Vagina (tissue), 2 donors: Measurements from ENCODE around the gene NPAS1. TPM values are rescaled to one million over a fixed set of nuclear protein-coding genes. Genes with fewer than 3 reads are reported as not detected.

Experiments used
- DNase-seq, 2 donors: peaks; one replicate each; pipeline ENCODE4 v3.0.0-alpha.2; 2017; ENCODE audit errors: extremely low spot score in 2 of 2
- H3K27ac ChIP-seq: fragments of 200-600 bp; sonication (generic); one replicate; pipeline ENCODE4 v1.5.1; 2019
- H3K27me3 ChIP-seq: fragments of 200-600 bp; sonication (generic); one replicate; pipeline ENCODE4 v1.5.1; 2019
- H3K36me3 ChIP-seq, 2 donors: fragments of 200-600 bp; sonication (generic); one replicate each; pipeline ENCODE4 v1.5.1; 2017 to 2019
- H3K4me1 ChIP-seq: fragments of 200-600 bp; sonication (generic); one replicate; pipeline ENCODE4 v1.5.1; 2019
- H3K4me3 ChIP-seq, 2 donors: fragments of 200-600 bp; sonication (generic); 1 replicate in 1 of 2; 2 replicates in 1 of 2; pipeline ENCODE4 v1.5.1; 2016 to 2019
- H3K9me3 ChIP-seq: fragments of 200-600 bp; sonication (generic); one replicate; pipeline ENCODE4 v1.5.1; 2019
- POLR2A ChIP-seq, 2 donors: fragments of 450-650 bp; IDR thresholded peaks; one replicate each; pipeline ENCODE4 v1.6.1; 2017; ENCODE audit warnings: antibody characterized with exemption in 2 of 2, mild to moderate bottlenecking in 2 of 2, moderate library complexity in 2 of 2
- POLR2AphosphoS5 ChIP-seq, 2 donors: sonication (generic); formaldehyde crosslinking; IDR thresholded peaks; one replicate each; pipeline ENCODE4 v1.9.0; 2017; ENCODE audit warnings: antibody characterized with exemption in 2 of 2, mild to moderate bottlenecking in 2 of 2, low read depth in 1 of 2; ENCODE audit not compliant: insufficient read depth in 1 of 2
- intact Hi-C: fragments of 100-400 bp; cut with DNase I; formaldehyde crosslinking; loops from one replicate; pipeline ENCODE4 v1.15.1; 2023
- total RNA-seq: library from RNA; depleted of rRNA; stranded (reverse); fragments of >200 nt; gene quantifications from one replicate; pipeline ENCODE4 v1.2.3, GENCODE V29; 2016
- TF ChIP-seq, protein P1 (sequence below), 3 experiments: fragments of 450-650 bp in 2 of 3; fragments of 200-600 bp in 1 of 3; sonication (generic) in 1 of 3; IDR thresholded peaks; one replicate each; pipeline ENCODE4 v1.5.1; 2017 to 2019; ENCODE audit warnings: antibody characterized with exemption in 3 of 3, mild to moderate bottlenecking in 2 of 3, moderate library complexity in 2 of 3

The NPAS1 gene
- total RNA-seq, 1 donor from 2014 or later, result 0.49 TPM

GRCh38 chr19:46990991-46991676, 28.5 kb upstream of the NPAS1 start:
- peaks cover 17% of the 10 kb centered on the region for H3K4me1 ChIP-seq
- intact Hi-C loops, result loop anchor here (5.0 to 10.0 kb wide), 2 partner anchors 134 to 236 kb away; no protein-coding TSS in a partner anchor
- no peaks in the 10 kb centered on the region for H3K9me3 ChIP-seq
- H3K27ac ChIP-seq, result peak overlapping the region; percentile 73
- peak in 1 of 2 donors; percentile 94 for DNase-seq
- peaks cover 0 to 27% of the 10 kb centered on the region in 2 donors for H3K36me3 ChIP-seq
- H3K4me3 ChIP-seq, result no peak overlapping the region
- no peaks in the 10 kb centered on the region for H3K27me3 ChIP-seq
- peak; percentile 48 to 89 for TF ChIP-seq POLR2AphosphoS5 (IDR thresholded peaks at IDR 0.05; ENCODE audit: insufficient read depth in 1 of 2, low read depth in 1 of 2)
- TF ChIP-seq POLR2A (IDR thresholded peaks at IDR 0.05), result no peak
- TF ChIP-seq, protein P1, sequence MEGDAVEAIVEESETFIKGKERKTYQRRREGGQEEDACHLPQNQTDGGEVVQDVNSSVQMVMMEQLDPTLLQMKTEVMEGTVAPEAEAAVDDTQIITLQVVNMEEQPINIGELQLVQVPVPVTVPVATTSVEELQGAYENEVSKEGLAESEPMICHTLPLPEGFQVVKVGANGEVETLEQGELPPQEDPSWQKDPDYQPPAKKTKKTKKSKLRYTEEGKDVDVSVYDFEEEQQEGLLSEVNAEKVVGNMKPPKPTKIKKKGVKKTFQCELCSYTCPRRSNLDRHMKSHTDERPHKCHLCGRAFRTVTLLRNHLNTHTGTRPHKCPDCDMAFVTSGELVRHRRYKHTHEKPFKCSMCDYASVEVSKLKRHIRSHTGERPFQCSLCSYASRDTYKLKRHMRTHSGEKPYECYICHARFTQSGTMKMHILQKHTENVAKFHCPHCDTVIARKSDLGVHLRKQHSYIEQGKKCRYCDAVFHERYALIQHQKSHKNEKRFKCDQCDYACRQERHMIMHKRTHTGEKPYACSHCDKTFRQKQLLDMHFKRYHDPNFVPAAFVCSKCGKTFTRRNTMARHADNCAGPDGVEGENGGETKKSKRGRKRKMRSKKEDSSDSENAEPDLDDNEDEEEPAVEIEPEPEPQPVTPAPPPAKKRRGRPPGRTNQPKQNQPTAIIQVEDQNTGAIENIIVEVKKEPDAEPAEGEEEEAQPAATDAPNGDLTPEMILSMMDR (IDR thresholded peaks at IDR 0.05), result peak; percentile 70 to 94 (median 82)

DNA sequence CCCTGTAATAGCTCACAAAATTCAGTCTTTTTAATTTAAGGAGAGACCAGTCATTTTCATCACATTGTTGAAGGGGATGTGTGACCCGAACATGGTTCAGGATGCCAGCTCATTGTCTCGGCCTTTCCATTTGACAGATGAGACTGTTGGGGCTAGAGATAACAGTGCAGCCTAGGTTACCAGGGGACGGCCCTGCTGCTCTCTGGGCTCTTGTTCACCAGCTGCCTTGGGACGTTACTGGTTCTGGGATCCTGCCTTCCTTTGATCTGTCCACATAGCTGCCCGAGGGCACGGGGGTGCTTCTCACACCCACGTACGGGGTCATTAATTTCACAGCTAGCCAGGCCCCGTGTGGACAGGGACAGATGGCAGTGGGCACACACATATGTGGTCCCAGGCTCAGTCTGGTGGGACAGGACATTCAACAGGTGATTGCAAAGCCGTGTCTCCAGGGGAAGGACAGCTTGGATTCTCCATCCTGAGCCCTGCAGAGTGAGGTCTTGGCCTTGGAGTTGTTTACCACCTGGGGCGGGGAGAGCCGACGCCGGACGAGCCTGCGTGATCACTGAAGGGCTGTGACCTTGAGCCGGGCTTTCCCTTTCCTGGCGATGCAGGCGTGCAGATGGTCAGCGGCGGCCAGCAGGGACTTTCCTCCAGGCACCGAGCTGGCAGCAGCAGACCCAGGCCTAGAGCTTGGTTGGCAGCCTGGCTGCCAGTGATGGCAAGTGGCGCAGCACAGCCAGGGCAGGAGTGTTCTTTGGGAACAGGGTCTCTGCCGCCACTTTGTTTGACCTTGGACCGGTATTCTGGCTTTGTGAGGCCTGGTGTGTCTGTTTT, 26.7 kb upstream of the NPAS1 start:
- Histone ChIP-seq H3K4me1 (peaks cover 17% of the 10 kb centered on the region), H3K36me3 (peaks cover 0 to 35% of the 10 kb centered on the region in 2 donors)
- intact Hi-C loops, result loop anchor here (5.0 to 10.0 kb wide), 2 partner anchors 136 to 238 kb away; no protein-coding TSS in a partner anchor

GRCh38 chr19:46993622-46994021, 26.0 kb upstream of the NPAS1 start:
- H3K9me3 ChIP-seq, result no peaks in the 10 kb centered on the region
- no peak for TF ChIP-seq POLR2AphosphoS5 (IDR thresholded peaks at IDR 0.05; ENCODE audit: insufficient read depth in 1 of 2, low read depth in 1 of 2)
- H3K27ac ChIP-seq, result no peak overlapping the region
- no peaks in the 10 kb centered on the region for H3K27me3 ChIP-seq
- intact Hi-C loops, result loop anchor here (5.0 to 10.0 kb wide), 2 partner anchors 136 to 239 kb away; no protein-coding TSS in a partner anchor
- DNase-seq, result no peak
- peaks cover 0 to 41% of the 10 kb centered on the region in 2 donors for H3K36me3 ChIP-seq
- H3K4me3 ChIP-seq, result no peak overlapping the region
- H3K4me1 ChIP-seq, result peaks cover 17% of the 10 kb centered on the region

More for the DNA sequence above, 26.7 kb upstream of the NPAS1 start:
- TF ChIP-seq, protein P1 (IDR thresholded peaks at IDR 0.05), result no peak
- peak in 1 of 2 donors; percentile 34 for TF ChIP-seq POLR2AphosphoS5 (IDR thresholded peaks at IDR 0.05; ENCODE audit: insufficient read depth in 1 of 2, low read depth in 1 of 2)
- H3K27ac ChIP-seq, result no peak overlapping the region
- DNase-seq, result no peak
- H3K27me3 ChIP-seq, result no peaks in the 10 kb centered on the region
- no peaks in the 10 kb centered on the region for H3K9me3 ChIP-seq
- H3K4me3 ChIP-seq, result no peak overlapping the region

DNA sequence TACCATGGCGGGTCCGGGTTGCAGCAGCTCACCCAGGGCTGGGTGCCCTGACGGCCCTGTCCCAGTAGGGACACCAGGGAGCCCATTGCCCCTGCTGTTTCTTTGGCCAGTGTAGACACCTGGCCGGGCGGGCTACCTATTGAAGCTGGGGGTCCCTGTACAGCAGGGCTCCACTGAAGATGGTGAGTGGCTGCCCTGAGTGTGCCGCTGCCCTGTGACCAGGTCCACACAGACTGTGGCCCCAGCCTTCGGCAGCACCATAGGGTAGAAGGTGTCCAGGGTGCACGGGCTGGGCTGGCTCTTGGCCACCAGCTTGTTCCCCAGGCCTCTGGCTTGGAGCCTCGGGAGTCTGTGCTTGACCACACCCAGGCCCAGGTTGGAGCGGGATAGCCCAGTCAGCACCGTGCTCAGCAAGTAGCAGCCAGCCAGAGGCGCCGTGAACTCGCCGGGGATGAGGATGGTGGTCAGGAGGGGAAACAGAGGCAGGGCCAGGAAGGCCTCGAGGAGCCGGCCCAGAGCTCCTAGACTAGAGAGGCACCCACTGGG, 25.4 kb upstream of the NPAS1 start:
- Histone ChIP-seq H3K4me3 (no peak overlapping the region), H3K9me3 (no peaks in the 10 kb centered on the region), H3K27ac (no peak overlapping the region), H3K4me1 (peaks cover 17% of the 10 kb centered on the region), H3K27me3 (no peaks in the 10 kb centered on the region), H3K36me3 (peaks cover 0 to 46% of the 10 kb centered on the region in 2 donors)
- no peak for DNase-seq
- no peak for TF ChIP-seq POLR2AphosphoS5 (IDR thresholded peaks at IDR 0.05; ENCODE audit: insufficient read depth in 1 of 2, low read depth in 1 of 2)
- intact Hi-C loops, result loop anchor here (5.0 to 10.0 kb wide), 2 partner anchors 137 to 239 kb away; no protein-coding TSS in a partner anchor

- no peaks in the 10 kb centered on the region for H3K27me3 ChIP-seq
- H3K27ac ChIP-seq, result no peak overlapping the region
- intact Hi-C loops, result loop anchor here (10.0 kb wide), 1 partner anchor 241 kb away; no protein-coding TSS in a partner anchor
- TF ChIP-seq, protein P1 (IDR thresholded peaks at IDR 0.05), result no peak
- no peak for TF ChIP-seq POLR2A (IDR thresholded peaks at IDR 0.05)
- no peak for TF ChIP-seq POLR2AphosphoS5 (IDR thresholded peaks at IDR 0.05; ENCODE audit: insufficient read depth in 1 of 2, low read depth in 1 of 2)
- DNase-seq, result no peak
- H3K4me1 ChIP-seq, result peaks cover 10% of the 10 kb centered on the region
- H3K9me3 ChIP-seq, result no peaks in the 10 kb centered on the region
- H3K36me3 ChIP-seq, result peaks cover 0 to 52% of the 10 kb centered on the region in 2 donors
- H3K4me3 ChIP-seq, result no peak overlapping the region
These were observed 24.1 kb upstream of the NPAS1 start for GRCh38 chr19:46995492-46995891.
